Measurements from ENCODE around the gene LAG3.
"Not testable (repeated sequence)": the region's sequence is repeated elsewhere in the genome, so short reads cannot be mapped to it uniquely, and the experiment has no call there.

The LAG3 gene

DNA sequence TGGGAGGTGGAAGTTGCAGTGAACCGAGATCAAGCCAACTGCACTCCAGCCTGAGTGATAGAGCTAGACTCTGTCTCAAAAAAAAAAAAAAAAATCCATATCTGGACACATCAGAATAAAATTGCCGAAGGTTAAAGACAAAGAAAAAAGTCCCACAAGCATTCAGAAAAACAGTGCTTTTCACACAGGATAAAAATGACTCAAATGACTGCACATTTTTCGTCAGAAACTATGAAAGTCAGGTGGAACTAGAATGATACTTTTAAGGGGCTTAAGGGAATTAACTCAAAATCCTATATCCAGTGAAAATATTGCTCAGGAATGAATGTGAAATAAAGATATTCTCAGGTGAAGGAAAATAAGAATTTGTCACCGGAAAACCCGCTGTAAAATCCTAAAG, 35.6 kb upstream of the LAG3 start:
- Histone ChIP-seq H3K36me3 (ENCODE audit: low read length) (no peaks in the 10 kb centered on the region), H3K79me2 (ENCODE audit: insufficient read depth, low read length) (no peaks in the 10 kb centered on the region), H3K9ac (ENCODE audit: low read length) (no peak overlapping the region), H3K4me2 (ENCODE audit: low read depth, low read length, poor library complexity, severe bottlenecking) (no peak overlapping the region), H3F3A (ENCODE audit: insufficient read depth) (0 out of 2 replicates have a peak, but pooled peaks cover 3% of the 10 kb centered on the region), H4K20me1 (ENCODE audit: low read depth, low read length) (no peaks in the 10 kb centered on the region), H3K9me3 (ENCODE audit: insufficient read depth, low read length) (no peaks in the 10 kb centered on the region), H3K9me2 (replicated peaks; ENCODE audit: insufficient read depth, low read length) (no peaks in the 10 kb centered on the region), H2AFZ (ENCODE audit: low read depth, low read length, severe bottlenecking) (no peak overlapping the region), H3K27me3 (ENCODE audit: low read length) (no peaks in the 10 kb centered on the region), H3K27ac (ENCODE audit: low read depth, low read length) (no peak overlapping the region), H3K4me3 (ENCODE audit: insufficient read depth, low read length, poor library complexity, severe bottlenecking) (no peak overlapping the region)
- TF ChIP-seq EZH2phosphoT487 (conservative IDR thresholded peaks at IDR 0.05; ENCODE audit: low read length) = no peak
- TF ChIP-seq, protein P1, sequence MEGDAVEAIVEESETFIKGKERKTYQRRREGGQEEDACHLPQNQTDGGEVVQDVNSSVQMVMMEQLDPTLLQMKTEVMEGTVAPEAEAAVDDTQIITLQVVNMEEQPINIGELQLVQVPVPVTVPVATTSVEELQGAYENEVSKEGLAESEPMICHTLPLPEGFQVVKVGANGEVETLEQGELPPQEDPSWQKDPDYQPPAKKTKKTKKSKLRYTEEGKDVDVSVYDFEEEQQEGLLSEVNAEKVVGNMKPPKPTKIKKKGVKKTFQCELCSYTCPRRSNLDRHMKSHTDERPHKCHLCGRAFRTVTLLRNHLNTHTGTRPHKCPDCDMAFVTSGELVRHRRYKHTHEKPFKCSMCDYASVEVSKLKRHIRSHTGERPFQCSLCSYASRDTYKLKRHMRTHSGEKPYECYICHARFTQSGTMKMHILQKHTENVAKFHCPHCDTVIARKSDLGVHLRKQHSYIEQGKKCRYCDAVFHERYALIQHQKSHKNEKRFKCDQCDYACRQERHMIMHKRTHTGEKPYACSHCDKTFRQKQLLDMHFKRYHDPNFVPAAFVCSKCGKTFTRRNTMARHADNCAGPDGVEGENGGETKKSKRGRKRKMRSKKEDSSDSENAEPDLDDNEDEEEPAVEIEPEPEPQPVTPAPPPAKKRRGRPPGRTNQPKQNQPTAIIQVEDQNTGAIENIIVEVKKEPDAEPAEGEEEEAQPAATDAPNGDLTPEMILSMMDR (IDR thresholded peaks at IDR 0.05; ENCODE audit: insufficient read depth, low read length, poor library complexity, severe bottlenecking) = no peak

DNA sequence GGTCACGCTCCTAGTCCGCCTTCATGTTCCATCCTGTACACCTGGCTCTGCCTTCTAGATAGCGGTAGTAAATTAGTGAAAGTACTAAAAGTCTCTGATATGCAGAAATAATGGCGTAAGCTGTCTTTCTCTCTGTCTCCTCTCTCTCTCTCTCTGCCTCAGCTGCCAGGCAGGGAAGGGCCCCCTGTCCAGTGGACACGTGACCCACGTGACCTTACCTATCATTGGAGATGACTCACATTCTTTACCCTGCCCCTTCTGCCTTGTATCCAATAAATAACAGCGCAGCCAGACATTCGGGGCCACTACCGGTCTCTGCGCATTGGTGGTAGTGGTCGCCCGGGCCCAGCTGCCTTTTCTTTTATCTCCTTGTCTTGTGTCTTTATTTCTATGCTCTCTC, 30.2 kb upstream of the LAG3 start:
- H4K20me1 ChIP-seq (ENCODE audit: low read depth, low read length); H3K27ac ChIP-seq (ENCODE audit: low read depth, low read length); H3K36me3 ChIP-seq (ENCODE audit: low read length); H3K9me2 ChIP-seq (replicated peaks; ENCODE audit: insufficient read depth, low read length); H3K9ac ChIP-seq (ENCODE audit: low read length); H3K79me2 ChIP-seq (ENCODE audit: insufficient read depth, low read length); H3F3A ChIP-seq (ENCODE audit: insufficient read depth); H3K9me3 ChIP-seq (ENCODE audit: insufficient read depth, low read length); H3K4me2 ChIP-seq (ENCODE audit: low read depth, low read length, poor library complexity, severe bottlenecking); H3K27me3 ChIP-seq (ENCODE audit: low read length); H2AFZ ChIP-seq (ENCODE audit: low read depth, low read length, severe bottlenecking); H3K4me3 ChIP-seq (ENCODE audit: insufficient read depth, low read length, poor library complexity, severe bottlenecking): not testable (repeated sequence)

DNA sequence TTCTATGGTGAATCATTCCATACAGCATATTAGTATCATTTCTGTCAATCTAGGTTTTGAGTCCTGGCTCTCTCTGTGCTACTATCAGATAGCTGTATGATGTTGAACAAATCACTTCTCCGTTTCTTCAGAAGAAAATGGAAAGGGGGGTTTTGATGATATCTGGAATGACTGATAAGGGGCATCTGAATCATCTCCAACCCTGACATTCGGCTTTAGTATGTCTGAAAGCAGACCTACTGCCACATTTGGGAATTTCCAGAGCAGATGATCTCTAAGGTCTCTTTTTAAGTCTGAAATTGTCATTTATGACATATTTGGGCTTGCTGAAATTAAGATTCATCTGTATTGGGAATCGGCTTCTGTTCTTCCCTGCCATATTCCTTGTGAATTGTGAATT, 29.5 kb upstream of the LAG3 start:
- H4K20me1 ChIP-seq (ENCODE audit: low read depth, low read length) = no peaks in the 10 kb centered on the region
- TF ChIP-seq, protein P1 (IDR thresholded peaks at IDR 0.05; ENCODE audit: insufficient read depth, low read length, poor library complexity, severe bottlenecking) = no peak
- no peak for TF ChIP-seq EZH2phosphoT487 (conservative IDR thresholded peaks at IDR 0.05; ENCODE audit: low read length)
- H3K9ac ChIP-seq (ENCODE audit: low read length) = no peak overlapping the region
- 0 out of 2 replicates have a peak, but pooled peaks cover 3% of the 10 kb centered on the region for H3F3A ChIP-seq (ENCODE audit: insufficient read depth)
- H3K79me2 ChIP-seq (ENCODE audit: insufficient read depth, low read length) = no peaks in the 10 kb centered on the region
- H2AFZ ChIP-seq (ENCODE audit: low read depth, low read length, severe bottlenecking) = no peak overlapping the region
- H3K4me2 ChIP-seq (ENCODE audit: low read depth, low read length, poor library complexity, severe bottlenecking) = no peak overlapping the region
- H3K36me3 ChIP-seq (ENCODE audit: low read length) = no peaks in the 10 kb centered on the region
- no peaks in the 10 kb centered on the region for H3K9me2 ChIP-seq (replicated peaks; ENCODE audit: insufficient read depth, low read length)
- H3K9me3 ChIP-seq (ENCODE audit: insufficient read depth, low read length) = no peaks in the 10 kb centered on the region
- no peak overlapping the region for H3K4me3 ChIP-seq (ENCODE audit: insufficient read depth, low read length, poor library complexity, severe bottlenecking)
- no peaks in the 10 kb centered on the region for H3K27me3 ChIP-seq (ENCODE audit: low read length)
- no peak overlapping the region for H3K27ac ChIP-seq (ENCODE audit: low read depth, low read length)

DNA sequence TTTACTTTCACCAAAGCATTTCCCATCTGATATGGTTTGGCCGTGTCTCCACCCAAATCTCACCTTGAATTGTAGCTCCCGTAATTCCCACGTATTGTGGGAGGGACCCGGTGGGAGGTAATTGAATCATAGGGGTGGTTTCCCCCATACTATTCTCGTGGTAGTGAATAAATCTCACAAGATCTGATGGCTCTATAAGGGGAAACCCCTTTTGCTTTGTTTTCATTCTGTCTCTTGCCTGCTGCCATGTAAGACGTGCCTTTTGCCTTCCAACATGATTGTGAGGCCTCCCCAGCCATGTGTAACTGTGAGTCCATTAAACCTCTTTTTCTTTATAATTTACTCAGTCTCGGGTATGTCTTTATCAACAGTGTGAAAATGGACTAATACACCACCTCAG, 29.0 kb upstream of the LAG3 start:
- not testable (repeated sequence) for H3K4me3 ChIP-seq (ENCODE audit: insufficient read depth, low read length, poor library complexity, severe bottlenecking); H3K27me3 ChIP-seq (ENCODE audit: low read length); H3K79me2 ChIP-seq (ENCODE audit: insufficient read depth, low read length); H3K9me3 ChIP-seq (ENCODE audit: insufficient read depth, low read length); H4K20me1 ChIP-seq (ENCODE audit: low read depth, low read length); H3F3A ChIP-seq (ENCODE audit: insufficient read depth); H2AFZ ChIP-seq (ENCODE audit: low read depth, low read length, severe bottlenecking); H3K9ac ChIP-seq (ENCODE audit: low read length); H3K27ac ChIP-seq (ENCODE audit: low read depth, low read length); H3K9me2 ChIP-seq (replicated peaks; ENCODE audit: insufficient read depth, low read length); H3K36me3 ChIP-seq (ENCODE audit: low read length); H3K4me2 ChIP-seq (ENCODE audit: low read depth, low read length, poor library complexity, severe bottlenecking)
